ENCODE measurements around the gene DPP9. TPM values are rescaled to one million over a fixed set of nuclear protein-coding genes. Genes with fewer than 3 reads are reported as not detected.

Gene DPP9
- total and polyA plus RNA-seq, 2 of the 13 experiments (the other 11 are each of a cell fraction or from before 2014, with no cell fraction given): 8.4 to 25.8 TPM

DNA sequence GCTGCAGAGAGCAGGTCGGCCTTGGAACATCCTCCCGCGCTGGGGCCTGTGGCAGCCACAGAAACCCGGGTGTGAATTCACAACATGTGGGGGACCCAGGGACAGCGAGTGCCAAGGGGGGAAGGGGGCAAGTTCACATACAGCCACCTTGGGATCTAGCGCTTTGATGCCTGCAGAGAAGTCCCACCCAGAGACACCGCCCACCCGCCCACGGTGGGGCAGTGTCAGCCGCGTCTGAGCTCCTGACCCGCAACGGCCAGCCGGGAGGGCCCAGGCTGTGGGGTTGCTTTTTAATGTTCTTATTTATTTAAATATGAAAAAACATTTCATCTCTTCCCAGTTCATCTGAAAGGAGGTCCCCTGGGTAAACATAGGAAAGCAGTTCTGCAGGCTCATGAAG, 66.4 kb downstream of the DPP9 start (continued):
- TF ChIP-seq, protein P1, sequence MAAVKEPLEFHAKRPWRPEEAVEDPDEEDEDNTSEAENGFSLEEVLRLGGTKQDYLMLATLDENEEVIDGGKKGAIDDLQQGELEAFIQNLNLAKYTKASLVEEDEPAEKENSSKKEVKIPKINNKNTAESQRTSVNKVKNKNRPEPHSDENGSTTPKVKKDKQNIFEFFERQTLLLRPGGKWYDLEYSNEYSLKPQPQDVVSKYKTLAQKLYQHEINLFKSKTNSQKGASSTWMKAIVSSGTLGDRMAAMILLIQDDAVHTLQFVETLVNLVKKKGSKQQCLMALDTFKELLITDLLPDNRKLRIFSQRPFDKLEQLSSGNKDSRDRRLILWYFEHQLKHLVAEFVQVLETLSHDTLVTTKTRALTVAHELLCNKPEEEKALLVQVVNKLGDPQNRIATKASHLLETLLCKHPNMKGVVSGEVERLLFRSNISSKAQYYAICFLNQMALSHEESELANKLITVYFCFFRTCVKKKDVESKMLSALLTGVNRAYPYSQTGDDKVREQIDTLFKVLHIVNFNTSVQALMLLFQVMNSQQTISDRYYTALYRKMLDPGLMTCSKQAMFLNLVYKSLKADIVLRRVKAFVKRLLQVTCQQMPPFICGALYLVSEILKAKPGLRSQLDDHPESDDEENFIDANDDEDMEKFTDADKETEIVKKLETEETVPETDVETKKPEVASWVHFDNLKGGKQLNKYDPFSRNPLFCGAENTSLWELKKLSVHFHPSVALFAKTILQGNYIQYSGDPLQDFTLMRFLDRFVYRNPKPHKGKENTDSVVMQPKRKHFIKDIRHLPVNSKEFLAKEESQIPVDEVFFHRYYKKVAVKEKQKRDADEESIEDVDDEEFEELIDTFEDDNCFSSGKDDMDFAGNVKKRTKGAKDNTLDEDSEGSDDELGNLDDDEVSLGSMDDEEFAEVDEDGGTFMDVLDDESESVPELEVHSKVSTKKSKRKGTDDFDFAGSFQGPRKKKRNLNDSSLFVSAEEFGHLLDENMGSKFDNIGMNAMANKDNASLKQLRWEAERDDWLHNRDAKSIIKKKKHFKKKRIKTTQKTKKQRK (IDR thresholded peaks at IDR 0.05; ENCODE audit: low read length): no peak
- TF ChIP-seq SALL2 (CRISPR knock-in tag; IDR thresholded peaks at IDR 0.05): no peak
- peak; percentile 57 for TF ChIP-seq AGO2 (optimal IDR thresholded peaks at IDR 0.05; ENCODE audit: low read depth, low read length)
- no peak for TF ChIP-seq ELF3 (CRISPR knock-in tag; IDR thresholded peaks at IDR 0.05)
- no peak for TF ChIP-seq ATM (IDR thresholded peaks at IDR 0.05; ENCODE audit: borderline replicate concordance)
- no peak for TF ChIP-seq IKZF1 (IDR thresholded peaks at IDR 0.05)
- TF ChIP-seq, protein P2, sequence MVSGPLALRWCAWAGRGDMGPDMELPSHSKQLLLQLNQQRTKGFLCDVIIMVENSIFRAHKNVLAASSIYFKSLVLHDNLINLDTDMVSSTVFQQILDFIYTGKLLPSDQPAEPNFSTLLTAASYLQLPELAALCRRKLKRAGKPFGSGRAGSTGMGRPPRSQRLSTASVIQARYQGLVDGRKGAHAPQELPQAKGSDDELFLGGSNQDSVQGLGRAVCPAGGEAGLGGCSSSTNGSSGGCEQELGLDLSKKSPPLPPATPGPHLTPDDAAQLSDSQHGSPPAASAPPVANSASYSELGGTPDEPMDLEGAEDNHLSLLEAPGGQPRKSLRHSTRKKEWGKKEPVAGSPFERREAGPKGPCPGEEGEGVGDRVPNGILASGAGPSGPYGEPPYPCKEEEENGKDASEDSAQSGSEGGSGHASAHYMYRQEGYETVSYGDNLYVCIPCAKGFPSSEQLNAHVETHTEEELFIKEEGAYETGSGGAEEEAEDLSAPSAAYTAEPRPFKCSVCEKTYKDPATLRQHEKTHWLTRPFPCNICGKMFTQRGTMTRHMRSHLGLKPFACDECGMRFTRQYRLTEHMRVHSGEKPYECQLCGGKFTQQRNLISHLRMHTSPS (CRISPR knock-in tag; IDR thresholded peaks at IDR 0.05; ENCODE audit: low read depth): no peak

- Histone ChIP-seq H2AFZ (ENCODE audit: low read length) (no peak overlapping the region), H3K27me3 (ENCODE audit: control insufficient read depth in 1 of 2, insufficient read depth in 2 of 2, low read length in 2 of 2) (no peaks in the 10 kb centered on the region), H3K9me3 (ENCODE audit: low read length) (no peaks in the 10 kb centered on the region), H3K4me3 (replicated peaks in 1 of 3; ENCODE audit: insufficient read depth in 1 of 3, low read depth in 2 of 3, low read length in 3 of 3) (no peak overlapping the region), H3K27ac (ENCODE audit: extremely low read length, insufficient read depth, low read length) (no peak overlapping the region), H3K79me2 (ENCODE audit: insufficient read depth, low read length) (no peaks in the 10 kb centered on the region), H3K4me2 (ENCODE audit: low read depth, low read length) (no peak overlapping the region), H3K4me1 (ENCODE audit: insufficient read depth, low read length) (peaks cover 17% of the 10 kb centered on the region), H3K9ac (ENCODE audit: insufficient read depth, low read depth, low read length) (no peak overlapping the region), H3K36me3 (replicated peaks in 1 of 2; ENCODE audit: control insufficient read depth in 1 of 2, insufficient read depth in 2 of 2, low read length in 2 of 2) (peaks cover 20 to 56% of the 10 kb centered on the region in 2 experiments), H4K20me1 (ENCODE audit: insufficient read depth, low read length) (peaks cover 9% of the 10 kb centered on the region; the same call in 1 of the 2 replicates)
- DNase-seq (ENCODE audit: low spot score): no peak
- 93% methylated on average over 6 of the region's 8 CpGs for WGBS (ENCODE audit: low lambda C conversion rate)
- CTCF ChIA-PET (ENCODE audit: low intra/inter-chr PET ratio, low total read pairs): no interaction called here
- ATAC-seq: no peak
- intact Hi-C loops (cut with micrococcal nuclease; ENCODE audit: unreplicated experiment): no loop called here
- no peak for FAIRE-seq
- in situ Hi-C loops (cut with HindIII; ENCODE audit: extremely low pct_ligation_motif_present, low pct_unique_long_range_greater_than_20kb): no loop called here
- POLR2A ChIA-PET: interaction anchor here (1.2 kb wide), 1 partner anchor 135 kb away, joined by 3 read pairs; the partner anchor contains the start of gene FEM1A
- BruUV-seq (replicated peaks): no TSS peak
- TF ChIP-seq, protein P3, sequence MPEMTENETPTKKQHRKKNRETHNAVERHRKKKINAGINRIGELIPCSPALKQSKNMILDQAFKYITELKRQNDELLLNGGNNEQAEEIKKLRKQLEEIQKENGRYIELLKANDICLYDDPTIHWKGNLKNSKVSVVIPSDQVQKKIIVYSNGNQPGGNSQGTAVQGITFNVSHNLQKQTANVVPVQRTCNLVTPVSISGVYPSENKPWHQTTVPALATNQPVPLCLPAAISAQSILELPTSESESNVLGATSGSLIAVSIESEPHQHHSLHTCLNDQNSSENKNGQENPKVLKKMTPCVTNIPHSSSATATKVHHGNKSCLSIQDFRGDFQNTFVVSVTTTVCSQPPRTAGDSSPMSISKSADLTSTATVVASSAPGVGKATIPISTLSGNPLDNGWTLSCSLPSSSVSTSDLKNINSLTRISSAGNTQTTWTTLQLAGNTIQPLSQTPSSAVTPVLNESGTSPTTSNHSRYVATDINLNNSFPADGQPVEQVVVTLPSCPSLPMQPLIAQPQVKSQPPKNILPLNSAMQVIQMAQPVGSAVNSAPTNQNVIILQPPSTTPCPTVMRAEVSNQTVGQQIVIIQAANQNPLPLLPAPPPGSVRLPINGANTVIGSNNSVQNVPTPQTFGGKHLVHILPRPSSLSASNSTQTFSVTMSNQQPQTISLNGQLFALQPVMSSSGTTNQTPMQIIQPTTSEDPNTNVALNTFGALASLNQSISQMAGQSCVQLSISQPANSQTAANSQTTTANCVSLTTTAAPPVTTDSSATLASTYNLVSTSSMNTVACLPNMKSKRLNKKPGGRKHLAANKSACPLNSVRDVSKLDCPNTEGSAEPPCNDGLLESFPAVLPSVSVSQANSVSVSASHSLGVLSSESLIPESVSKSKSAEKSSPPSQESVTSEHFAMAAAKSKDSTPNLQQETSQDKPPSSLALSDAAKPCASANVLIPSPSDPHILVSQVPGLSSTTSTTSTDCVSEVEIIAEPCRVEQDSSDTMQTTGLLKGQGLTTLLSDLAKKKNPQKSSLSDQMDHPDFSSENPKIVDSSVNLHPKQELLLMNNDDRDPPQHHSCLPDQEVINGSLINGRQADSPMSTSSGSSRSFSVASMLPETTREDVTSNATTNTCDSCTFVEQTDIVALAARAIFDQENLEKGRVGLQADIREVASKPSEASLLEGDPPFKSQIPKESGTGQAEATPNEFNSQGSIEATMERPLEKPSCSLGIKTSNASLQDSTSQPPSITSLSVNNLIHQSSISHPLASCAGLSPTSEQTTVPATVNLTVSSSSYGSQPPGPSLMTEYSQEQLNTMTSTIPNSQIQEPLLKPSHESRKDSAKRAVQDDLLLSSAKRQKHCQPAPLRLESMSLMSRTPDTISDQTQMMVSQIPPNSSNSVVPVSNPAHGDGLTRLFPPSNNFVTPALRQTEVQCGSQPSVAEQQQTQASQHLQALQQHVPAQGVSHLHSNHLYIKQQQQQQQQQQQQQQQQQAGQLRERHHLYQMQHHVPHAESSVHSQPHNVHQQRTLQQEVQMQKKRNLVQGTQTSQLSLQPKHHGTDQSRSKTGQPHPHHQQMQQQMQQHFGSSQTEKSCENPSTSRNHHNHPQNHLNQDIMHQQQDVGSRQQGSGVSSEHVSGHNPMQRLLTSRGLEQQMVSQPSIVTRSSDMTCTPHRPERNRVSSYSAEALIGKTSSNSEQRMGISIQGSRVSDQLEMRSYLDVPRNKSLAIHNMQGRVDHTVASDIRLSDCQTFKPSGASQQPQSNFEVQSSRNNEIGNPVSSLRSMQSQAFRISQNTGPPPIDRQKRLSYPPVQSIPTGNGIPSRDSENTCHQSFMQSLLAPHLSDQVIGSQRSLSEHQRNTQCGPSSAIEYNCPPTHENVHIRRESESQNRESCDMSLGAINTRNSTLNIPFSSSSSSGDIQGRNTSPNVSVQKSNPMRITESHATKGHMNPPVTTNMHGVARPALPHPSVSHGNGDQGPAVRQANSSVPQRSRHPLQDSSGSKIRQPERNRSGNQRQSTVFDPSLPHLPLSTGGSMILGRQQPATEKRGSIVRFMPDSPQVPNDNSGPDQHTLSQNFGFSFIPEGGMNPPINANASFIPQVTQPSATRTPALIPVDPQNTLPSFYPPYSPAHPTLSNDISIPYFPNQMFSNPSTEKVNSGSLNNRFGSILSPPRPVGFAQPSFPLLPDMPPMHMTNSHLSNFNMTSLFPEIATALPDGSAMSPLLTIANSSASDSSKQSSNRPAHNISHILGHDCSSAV (CRISPR knock-in tag; IDR thresholded peaks at IDR 0.05; ENCODE audit: borderline replicate concordance): no peak
- TF ChIP-seq WIZ (CRISPR knock-in tag; IDR thresholded peaks at IDR 0.05) (no peak), ZNF496 (CRISPR knock-in tag; IDR thresholded peaks at IDR 0.05; ENCODE audit: insufficient replicate concordance) (no peak), ZNF3 (CRISPR knock-in tag; IDR thresholded peaks at IDR 0.05) (no peak)
Observed at GRCh38 chr19:4656102-4656501, 67.5 kb downstream of the DPP9 start.
